GM18511 (cell line): ENCODE data around the gene PRDM11.
A peak's percentile ranks its signal among the peaks of the same experiment; 100 is the strongest.

Source experiments
- ATAC-seq: cut with Tn5 transposase; IDR thresholded peaks from one replicate; pipeline ENCODE4 v1.9.1; 2021; ENCODE audit warnings: mild to moderate bottlenecking, moderate library complexity; ENCODE audit not compliant: unreplicated experiment

PRDM11 gene

GRCh38 chr11:45141171-45141570 is 5.3 kb upstream of the PRDM11 start:
- peak; percentile 49 for ATAC-seq

- no peak for ATAC-seq
Observed at GRCh38 chr11:45141631-45142030, 4.8 kb upstream of the PRDM11 start.

- ATAC-seq: no peak
Observed at GRCh38 chr11:45142241-45143055, 4.0 kb upstream of the PRDM11 start.

GRCh38 chr11:45143494-45143893 is 2.9 kb upstream of the PRDM11 start:
- ATAC-seq: no peak

DNA sequence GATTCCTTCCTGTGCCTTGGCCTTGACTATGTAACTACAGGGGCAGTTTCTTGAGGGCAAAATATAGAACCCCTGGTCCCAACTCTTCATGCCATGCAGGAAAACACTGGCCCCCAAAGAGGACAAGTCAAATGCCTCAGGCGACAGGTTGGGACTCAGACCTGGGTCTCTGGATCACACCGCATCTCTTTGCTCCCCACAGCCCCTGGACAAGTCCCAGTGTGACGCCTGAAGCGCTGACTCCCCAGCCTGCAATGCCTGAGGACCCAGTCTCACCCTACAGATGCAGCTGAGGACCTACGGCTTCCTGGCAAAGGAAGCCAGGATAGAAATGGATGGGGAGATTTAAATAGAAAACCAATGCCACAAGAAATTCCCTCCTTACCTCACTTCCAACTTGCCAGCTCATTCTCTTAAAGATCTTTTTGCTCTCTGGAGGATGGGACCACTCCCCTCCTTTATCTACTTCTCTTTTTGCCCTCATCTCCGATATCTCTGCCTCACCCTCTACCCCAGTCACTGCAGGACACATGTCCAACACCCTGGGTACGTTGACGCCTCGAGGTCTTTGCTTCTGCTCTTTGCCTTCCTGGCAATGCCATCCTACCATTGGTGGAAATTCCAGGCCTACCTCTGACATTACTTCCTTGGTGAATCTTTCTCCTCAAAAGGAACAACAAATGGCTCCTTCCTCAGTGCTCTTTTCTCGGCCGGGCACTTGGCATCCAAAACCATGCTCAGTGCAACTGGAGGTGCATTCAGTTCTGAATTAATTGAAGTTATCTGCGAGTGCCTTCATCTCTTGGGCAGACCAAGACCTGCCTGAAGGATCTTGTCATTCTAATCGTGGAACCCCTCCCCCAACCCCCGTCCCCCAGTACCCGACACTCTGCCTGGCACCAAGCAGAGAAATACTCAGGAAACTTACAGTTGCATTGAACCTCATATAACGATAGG is 2.0 kb upstream of the PRDM11 start:
- ATAC-seq: no peak

- no peak for ATAC-seq
Observed at GRCh38 chr11:45145083-45145378, 1.4 kb upstream of the PRDM11 start.

DNA sequence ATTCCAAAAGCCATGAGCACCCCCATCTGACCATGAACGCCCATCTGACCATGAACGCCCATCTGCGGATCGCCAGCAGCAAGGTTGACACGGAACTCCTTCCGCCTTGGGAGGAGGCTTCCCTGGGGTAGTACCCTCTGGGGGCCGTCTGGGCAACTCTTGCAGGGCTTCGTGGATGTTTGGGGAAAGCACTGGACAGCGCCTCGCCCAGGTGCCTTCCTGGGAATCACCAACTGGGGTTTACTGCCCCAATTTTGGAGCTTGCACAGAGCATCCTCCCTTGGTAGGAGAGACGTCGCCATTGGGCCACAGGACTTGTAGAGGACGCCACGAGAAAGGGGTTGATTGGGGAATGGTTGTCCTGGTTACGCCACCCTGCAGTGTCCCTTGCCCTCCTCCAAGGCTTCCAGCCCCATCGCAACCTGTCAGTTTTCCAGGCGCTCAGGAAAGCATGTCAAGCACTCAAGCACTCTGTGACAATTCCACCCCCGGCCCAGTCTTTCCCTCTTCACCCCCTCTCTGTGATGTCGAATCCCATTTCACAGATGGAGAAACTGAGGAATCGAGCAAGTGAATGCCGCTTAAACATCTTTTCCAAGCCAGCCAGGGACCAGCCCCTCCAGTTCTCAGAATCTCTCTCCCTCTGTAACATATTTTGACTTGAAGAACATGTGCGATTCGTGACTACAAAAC is 914 bp upstream of the PRDM11 start:
- no peak for ATAC-seq

- ATAC-seq: peak; percentile 98
Observed at GRCh38 chr11:45147017-45147728, 734 bp downstream of the PRDM11 start.

DNA sequence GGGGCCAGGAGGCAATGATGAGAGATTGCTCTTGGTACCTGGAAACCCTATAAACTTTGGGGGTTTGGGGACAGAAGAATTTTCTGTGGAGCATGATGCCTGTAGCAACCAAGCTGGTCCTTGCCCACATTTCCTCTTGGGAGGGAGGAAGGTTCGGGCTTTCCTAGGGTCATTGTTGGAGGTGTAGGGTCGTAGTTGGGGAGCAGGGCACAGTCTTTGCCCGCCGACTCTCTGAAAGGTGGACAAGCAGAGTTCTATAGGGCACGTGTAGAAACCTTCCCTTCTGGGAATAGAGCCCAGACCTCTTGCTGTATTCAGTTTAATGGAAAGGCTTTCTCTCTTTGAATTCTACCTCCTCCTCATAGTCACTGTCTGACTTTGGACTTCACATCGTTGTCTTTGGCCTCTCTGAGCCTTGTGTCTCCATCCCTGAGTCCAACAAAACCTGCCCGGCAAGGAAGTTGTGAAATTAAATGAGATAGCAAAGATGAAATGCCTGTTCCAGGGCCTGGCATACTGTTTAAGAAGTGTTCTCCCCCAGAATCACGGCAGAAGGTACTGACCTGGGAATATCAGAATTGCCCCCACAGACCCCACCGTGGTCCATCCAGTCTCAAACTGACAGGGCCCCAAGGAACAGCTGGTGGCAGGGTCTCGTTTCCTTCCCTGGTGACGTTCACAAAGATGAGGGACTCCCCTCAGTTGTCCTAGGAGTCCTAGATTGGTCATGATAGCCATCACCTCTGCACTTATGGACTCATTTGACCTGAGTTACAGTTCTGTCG is 1.6 kb downstream of the PRDM11 start:
- no peak for ATAC-seq

GRCh38 chr11:45149483-45150056 is 3.1 kb downstream of the PRDM11 start:
- no peak for ATAC-seq

DNA sequence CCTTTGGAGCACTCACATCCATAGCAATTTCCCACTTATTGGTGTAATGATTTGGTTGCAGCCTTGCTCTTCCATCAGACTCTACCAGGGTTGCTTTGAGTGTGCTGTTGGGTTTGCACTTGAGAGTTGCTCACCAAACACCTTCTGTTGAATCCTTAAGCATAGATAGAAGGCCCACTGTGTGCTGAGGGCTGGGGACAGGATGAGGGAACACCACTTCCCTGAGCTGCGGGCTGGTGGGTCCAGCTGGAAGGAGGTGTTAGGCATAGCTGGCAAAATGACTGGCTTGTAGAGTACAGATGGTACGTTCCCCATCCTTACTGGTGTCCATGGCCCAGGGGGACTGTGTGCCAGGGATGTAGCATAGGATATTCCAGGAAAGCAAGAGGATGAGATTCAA is 3.9 kb downstream of the PRDM11 start:
- ATAC-seq: no peak

DNA sequence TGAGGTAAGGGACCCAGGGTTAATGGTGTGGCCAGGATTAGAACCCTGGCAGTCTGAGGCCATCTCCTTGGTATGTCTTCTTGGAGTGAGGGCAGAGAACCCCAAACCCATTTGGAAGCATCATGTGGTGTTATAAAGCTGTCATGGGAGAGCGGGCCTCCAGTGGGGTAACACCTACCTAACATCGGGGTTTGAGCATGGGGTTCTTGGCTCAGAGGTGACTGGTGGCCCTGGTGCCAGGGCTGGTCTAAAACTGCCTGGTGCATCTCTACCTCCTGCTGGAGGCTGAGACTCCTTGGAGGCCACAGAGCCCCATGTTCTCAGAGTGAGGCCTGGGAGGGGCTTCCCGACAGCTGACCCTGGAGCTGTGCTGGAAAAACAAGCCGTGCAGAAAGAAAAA is 4.5 kb downstream of the PRDM11 start:
- ATAC-seq: no peak

- ATAC-seq: no peak
Observed at GRCh38 chr11:45151362-45151982, 5.0 kb downstream of the PRDM11 start.

DNA sequence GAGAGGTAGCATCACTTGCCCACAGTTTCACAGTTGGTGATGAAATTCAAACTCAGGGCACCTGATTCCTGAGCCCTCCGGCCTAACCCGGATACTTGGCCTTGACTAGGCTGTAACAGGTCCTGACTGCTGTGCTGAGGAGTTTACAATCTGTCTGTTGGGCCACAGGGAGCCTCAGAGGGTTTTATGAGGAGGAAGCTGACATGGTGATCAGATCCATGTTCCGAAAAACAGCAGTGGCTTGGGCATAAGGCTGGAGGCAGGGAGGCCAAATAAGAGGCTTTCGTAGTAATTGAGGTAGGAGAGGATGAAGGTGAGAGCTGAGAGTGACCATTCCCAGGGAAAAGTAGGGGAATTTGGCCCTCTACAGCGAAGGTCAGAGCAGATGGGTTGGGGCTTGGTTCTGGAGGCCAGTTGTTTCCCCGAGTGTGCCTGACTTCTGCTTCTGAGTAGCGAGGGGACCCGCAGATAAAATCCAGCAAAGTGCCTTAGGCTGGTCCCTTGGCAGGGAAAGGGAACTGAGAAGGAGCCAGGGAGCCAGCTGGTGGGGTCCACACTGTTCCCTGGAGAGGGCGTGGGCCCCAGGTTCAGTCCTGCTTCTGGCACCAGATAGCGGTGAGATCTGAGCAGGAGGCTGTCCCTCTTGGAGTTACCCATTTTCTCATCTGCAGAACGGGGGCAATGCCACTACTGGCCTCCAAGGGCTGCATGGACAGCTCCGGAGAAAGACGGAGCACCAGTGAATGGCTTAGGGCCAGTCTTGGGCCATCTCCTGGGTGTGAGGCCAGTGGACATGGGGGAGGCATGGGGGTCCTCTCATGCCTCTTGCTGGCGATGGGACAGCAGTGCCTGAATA is 6.5 kb downstream of the PRDM11 start:
- ATAC-seq: no peak

DNA sequence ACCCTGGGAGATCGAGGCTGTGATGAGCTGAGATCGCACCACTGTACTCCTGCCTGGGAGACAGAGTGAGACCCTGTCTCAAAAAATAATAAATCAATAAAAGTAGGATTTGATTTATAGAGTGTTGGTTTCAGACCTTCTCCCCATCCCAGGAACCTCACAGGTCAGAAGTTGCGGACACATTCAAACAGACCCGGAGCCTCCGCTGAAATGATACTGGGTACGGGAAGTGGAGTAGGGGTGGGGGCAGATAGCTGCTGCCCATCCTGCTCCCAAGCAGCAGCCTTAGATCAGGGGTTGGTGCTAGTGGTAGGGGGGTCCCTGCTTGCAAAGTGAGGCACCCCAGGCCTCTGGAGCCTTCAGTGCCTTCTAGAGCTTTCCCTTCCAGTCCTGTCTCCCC is 7.8 kb downstream of the PRDM11 start:
- ATAC-seq: no peak

- no peak for ATAC-seq
Observed at GRCh38 chr11:45155058-45155551, 8.7 kb downstream of the PRDM11 start.

DNA sequence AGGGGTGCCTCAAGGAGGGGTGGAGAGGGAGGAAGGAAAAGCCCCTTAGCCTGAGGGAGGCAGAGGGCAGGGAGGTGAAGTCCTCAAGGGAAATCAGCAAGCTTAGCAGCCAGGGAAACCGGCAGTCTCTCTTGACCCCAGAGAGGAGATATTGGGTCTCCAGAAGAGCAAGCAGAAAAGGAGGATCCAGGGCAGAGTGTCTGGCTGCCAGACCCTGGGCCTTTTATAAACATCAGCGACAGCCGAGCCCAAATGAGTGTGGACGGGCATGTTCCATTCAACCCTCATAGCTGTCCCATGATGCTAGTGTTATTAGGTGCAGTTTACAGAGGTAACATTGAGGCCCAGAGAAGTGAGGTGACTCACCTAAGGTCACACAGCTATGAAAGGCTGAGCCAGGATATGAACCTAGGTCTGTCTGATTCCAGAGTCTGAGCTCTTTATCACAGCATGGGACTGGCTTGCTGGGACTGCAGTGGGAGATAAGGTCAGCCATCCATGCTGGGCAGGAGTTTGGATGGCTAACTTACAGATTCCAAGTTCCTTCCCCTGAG is 9.3 kb downstream of the PRDM11 start:
- ATAC-seq: no peak

DNA sequence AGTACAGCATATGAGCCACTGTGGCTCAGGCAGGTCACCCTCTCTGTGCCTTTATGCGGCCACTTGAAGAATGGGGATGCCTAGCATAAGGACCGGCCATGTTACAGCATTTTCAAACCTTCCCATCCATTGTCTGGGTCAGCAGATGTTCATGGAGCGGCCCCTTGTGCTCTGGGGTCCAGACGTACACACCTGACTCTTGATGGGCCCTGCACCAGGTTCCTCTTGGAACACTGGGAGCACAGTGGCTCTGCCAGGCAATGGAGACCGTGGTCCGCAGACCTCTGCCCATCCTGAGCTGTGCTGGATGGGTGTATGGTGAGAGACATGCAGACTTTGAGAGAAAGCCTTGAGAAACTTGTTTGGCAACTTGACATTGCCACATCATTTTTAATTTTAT is 9.8 kb downstream of the PRDM11 start:
- ATAC-seq: no peak
